ENCODE results near the gene GRIP1. TPM values are rescaled to one million over a fixed set of nuclear protein-coding genes. Genes with fewer than 3 reads are reported as not detected.

The GRIP1 gene
- total RNA-seq, 1 donor from 2014 or later: 0.47 TPM

GRCh38 chr12:66418908-66419307 is 260.0 kb downstream of the GRIP1 start:
- no peaks in the 10 kb centered on the region for H3K27me3 ChIP-seq (ENCODE audit: low read depth)
- no peaks in the 10 kb centered on the region for H3K36me3 ChIP-seq
- no peaks in the 10 kb centered on the region for H3K4me1 ChIP-seq
- TF ChIP-seq CTCF (IDR thresholded peaks at IDR 0.05; ENCODE audit: borderline replicate concordance): no peak
- no peaks in the 10 kb centered on the region for H3K9me3 ChIP-seq (replicated peaks)
- DNase-seq: no peak
- no peak overlapping the region for H3K4me3 ChIP-seq
- intact Hi-C loops (cut with micrococcal nuclease): no loop called here
- no peak overlapping the region for H3K27ac ChIP-seq (replicated peaks)

DNA sequence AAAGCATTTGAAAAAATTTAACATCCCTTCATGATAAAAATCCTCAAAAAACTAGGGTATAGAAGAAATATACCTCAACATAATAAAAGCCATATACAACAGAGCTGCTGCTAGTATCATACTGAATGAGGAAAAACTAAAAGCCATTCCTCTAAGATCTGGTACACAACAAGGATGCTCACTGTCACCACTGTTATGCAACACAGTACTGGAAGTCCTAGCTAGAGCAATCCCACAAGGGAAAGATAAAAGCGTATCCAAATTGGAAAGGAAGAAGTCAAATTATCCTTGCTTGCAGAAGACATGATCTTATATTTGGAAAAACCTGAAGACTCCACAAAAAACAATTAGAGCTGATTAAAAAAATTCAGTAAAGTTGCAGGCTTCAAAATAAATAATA is 261.7 kb downstream of the GRIP1 start:
- H3K27me3 ChIP-seq (ENCODE audit: low read depth): no peaks in the 10 kb centered on the region
- H3K9me3 ChIP-seq (replicated peaks): no peaks in the 10 kb centered on the region
- intact Hi-C loops (cut with micrococcal nuclease): no loop called here
- no peaks in the 10 kb centered on the region for H3K4me1 ChIP-seq
- H3K36me3 ChIP-seq: no peaks in the 10 kb centered on the region
- TF ChIP-seq CTCF (IDR thresholded peaks at IDR 0.05; ENCODE audit: borderline replicate concordance): no peak
- DNase-seq: no peak
- H3K4me3 ChIP-seq: no peak overlapping the region
- H3K27ac ChIP-seq (replicated peaks): no peak overlapping the region

- no peak overlapping the region for H3K4me3 ChIP-seq
- intact Hi-C loops (cut with micrococcal nuclease): loop anchor here (10.0 kb wide), 1 partner anchor 135 kb away; no protein-coding TSS in a partner anchor
- H3K36me3 ChIP-seq: no peaks in the 10 kb centered on the region
- DNase-seq: no peak
- H3K27me3 ChIP-seq (ENCODE audit: low read depth): no peaks in the 10 kb centered on the region
- no peaks in the 10 kb centered on the region for H3K4me1 ChIP-seq
- no peak overlapping the region for H3K27ac ChIP-seq (replicated peaks)
- no peaks in the 10 kb centered on the region for H3K9me3 ChIP-seq (replicated peaks)
- peak; percentile 77 for TF ChIP-seq CTCF (IDR thresholded peaks at IDR 0.05; ENCODE audit: borderline replicate concordance)
These were observed 269.5 kb downstream of the GRIP1 start for GRCh38 chr12:66409195-66409871.

- intact Hi-C loops (cut with micrococcal nuclease): loop anchor here (10.0 kb wide), 1 partner anchor 131 kb away; no protein-coding TSS in a partner anchor
- Histone ChIP-seq H3K4me3 (no peak overlapping the region), H3K27ac (replicated peaks) (no peak overlapping the region), H3K36me3 (no peaks in the 10 kb centered on the region), H3K9me3 (replicated peaks) (no peaks in the 10 kb centered on the region), H3K27me3 (ENCODE audit: low read depth) (no peaks in the 10 kb centered on the region), H3K4me1 (no peaks in the 10 kb centered on the region)
- DNase-seq: no peak
- TF ChIP-seq CTCF (IDR thresholded peaks at IDR 0.05; ENCODE audit: borderline replicate concordance): no peak
These were observed 273.5 kb downstream of the GRIP1 start for GRCh38 chr12:66405395-66405794.

- DNase-seq: no peak
- H3K27me3 ChIP-seq (ENCODE audit: low read depth): no peaks in the 10 kb centered on the region
- TF ChIP-seq CTCF (IDR thresholded peaks at IDR 0.05; ENCODE audit: borderline replicate concordance): no peak
- peaks cover 11% of the 10 kb centered on the region for H3K4me1 ChIP-seq
- no peaks in the 10 kb centered on the region for H3K36me3 ChIP-seq
- no peak overlapping the region for H3K4me3 ChIP-seq
- no peak overlapping the region for H3K27ac ChIP-seq (replicated peaks)
- intact Hi-C loops (cut with micrococcal nuclease): loop anchor here (10.0 kb wide), 1 partner anchor 129 kb away; no protein-coding TSS in a partner anchor
- H3K9me3 ChIP-seq (replicated peaks): no peaks in the 10 kb centered on the region
These were observed 275.1 kb downstream of the GRIP1 start for GRCh38 chr12:66403746-66404145.
